Mucosa of descending colon (tissue), 3 donors: ENCODE data around the gene POLR2I. TPM values are rescaled to one million over a fixed set of nuclear protein-coding genes. Genes with fewer than 3 reads are reported as not detected.

Experiments
- ATAC-seq: fragments of 200-7000 bp; cut with Tn5 transposase; one replicate; pipeline ENCODE4 v1.9.1; 2020; ENCODE audit warnings: mild to moderate bottlenecking, moderate library complexity
- DNase-seq, 3 donors: peaks; one replicate each; pipeline ENCODE4 v3.0.0-alpha.2; 2020
- H3K36me3 ChIP-seq: fragments of 200-600 bp; one replicate; pipeline ENCODE4 v1.8.0; 2021; ENCODE audit warnings: low read depth, mild to moderate bottlenecking
- H3K4me1 ChIP-seq: fragments of 200-600 bp; one replicate; pipeline ENCODE4 v1.8.0; 2021; ENCODE audit warnings: low read depth, mild to moderate bottlenecking
- H3K4me3 ChIP-seq: fragments of 200-600 bp; one replicate; pipeline ENCODE4 v1.8.0; 2021; ENCODE audit warnings: mild to moderate bottlenecking
- H3K9me3 ChIP-seq: fragments of 200-600 bp; one replicate; pipeline ENCODE4 v1.8.0; 2021; ENCODE audit warnings: mild to moderate bottlenecking
- CTCF ChIP-seq: fragments of 200-600 bp; IDR thresholded peaks from one replicate; pipeline ENCODE4 v1.8.0; 2022; ENCODE audit warnings: antibody characterized with exemption, mild to moderate bottlenecking
- intact Hi-C, 2 donors: fragments of 100-400 bp; cut with DNase I in 1 of 2; cut with micrococcal nuclease in 1 of 2; formaldehyde crosslinking; loops; one replicate each; pipeline versions ENCODE4 v1.11.0 to v1.11.1; 2022; cut with DNase I, micrococcal nuclease
- total RNA-seq, 3 donors: library from RNA; stranded (reverse); fragmentation: NEBNext Ultra II Directional in 2 of 3; extraction: Animal tissue kit (Norgen Biotek cat#: 25700) in 2 of 3; gene quantifications; one replicate each; pipeline versions ENCODE4 v1.2.1 to v1.2.4, GENCODE V29; 2021 to 2023
- donor health status: DM: no; HTN: no; CAD: no; lungs with moderate emphysema.
- donor health status: DM: no; HTN: no; CAD: no.
- donor health status: DM: no; HTN: yes; CAD: no.

The POLR2I gene
- total RNA-seq, 3 donors from 2014 or later = 42.7 to 66.4 (median 47.4) TPM

GRCh38 chr19:36113894-36114720, 568 bp downstream of the POLR2I start:
- Histone ChIP-seq H3K4me3 (peak overlapping the region; percentile 45), H3K9me3 (no peaks in the 10 kb centered on the region), H3K4me1 (peaks cover 14% of the 10 kb centered on the region), H3K36me3 (peaks cover 4% of the 10 kb centered on the region)
- peak; percentile 35 to 70 (median 61) for DNase-seq
- intact Hi-C loops = no loop called here
- TF ChIP-seq CTCF = peak; percentile 7
- ATAC-seq = no peak

- DNase-seq (no peak), ATAC-seq (no peak)
- Histone ChIP-seq H3K4me3 (no peak overlapping the region), H3K9me3 (no peaks in the 10 kb centered on the region), H3K4me1 (peaks cover 14% of the 10 kb centered on the region), H3K36me3 (peaks cover 4% of the 10 kb centered on the region)
- no peak for TF ChIP-seq CTCF
- intact Hi-C loops = no loop called here
Observed at GRCh38 chr19:36113425-36113824, 1.2 kb downstream of the POLR2I start.

- Histone ChIP-seq H3K4me1 (peaks cover 14% of the 10 kb centered on the region), H3K4me3 (no peak overlapping the region), H3K9me3 (no peaks in the 10 kb centered on the region), H3K36me3 (peaks cover 4% of the 10 kb centered on the region)
- intact Hi-C loops = no loop called here
- DNase-seq (no peak), ATAC-seq (no peak)
- no peak for TF ChIP-seq CTCF
Observed at GRCh38 chr19:36112678-36113077, 2.0 kb downstream of the POLR2I start.

GRCh38 chr19:36111200-36111539, 3.5 kb downstream of the POLR2I start:
- Histone ChIP-seq H3K9me3 (no peaks in the 10 kb centered on the region), H3K36me3 (peaks cover 4% of the 10 kb centered on the region), H3K4me3 (no peak overlapping the region), H3K4me1 (peaks cover 9% of the 10 kb centered on the region)
- intact Hi-C loops = no loop called here
- TF ChIP-seq CTCF = no peak
- ATAC-seq = no peak
- no peak for DNase-seq

- no peaks in the 10 kb centered on the region for H3K9me3 ChIP-seq
- H3K4me3 ChIP-seq = no peak within 1 kb of the TSS
- H3K36me3 ChIP-seq = peaks cover 4% of the 10 kb centered on the region
- TF ChIP-seq CTCF = no peak
- H3K4me1 ChIP-seq = peaks cover 7% of the 10 kb centered on the region
- DNase-seq (no peak), ATAC-seq (no peak)
- intact Hi-C loops = no loop called here
Observed at GRCh38 chr19:36110487-36111199, 4.0 kb downstream of the POLR2I start, which contains the start of gene OVOL3. Gene OVOL3, plus strand, starts transcription at chr19:36111143. Its CDS starts 60 bp downstream, at chr19:36111203.
